GM12892 (cell line): ENCODE results near the gene LIN37.

ENCODE experiments used
- POLR2A ChIP-seq: IDR thresholded peaks from 2 replicates; pipeline ENCODE4 v1.6.1; 2011; ENCODE audit warnings: low read depth, low read length, control low read depth
- POLR2AphosphoS5 ChIP-seq: IDR thresholded peaks from 2 replicates; pipeline ENCODE4 v1.6.1; 2011; ENCODE audit warnings: low read depth, low read length, control low read depth

GRCh38 chr19:35720163-35720524, 28.2 kb upstream of the LIN37 start:
- TF ChIP-seq POLR2A, result no peak
- no peak for TF ChIP-seq POLR2AphosphoS5
